Measurements from ENCODE around the gene ALPL. TPM values are rescaled to one million over a fixed set of nuclear protein-coding genes. Genes with fewer than 3 reads are reported as not detected.

Gene ALPL
- total RNA-seq, 1 experiment from 2014 or later: not detected

DNA sequence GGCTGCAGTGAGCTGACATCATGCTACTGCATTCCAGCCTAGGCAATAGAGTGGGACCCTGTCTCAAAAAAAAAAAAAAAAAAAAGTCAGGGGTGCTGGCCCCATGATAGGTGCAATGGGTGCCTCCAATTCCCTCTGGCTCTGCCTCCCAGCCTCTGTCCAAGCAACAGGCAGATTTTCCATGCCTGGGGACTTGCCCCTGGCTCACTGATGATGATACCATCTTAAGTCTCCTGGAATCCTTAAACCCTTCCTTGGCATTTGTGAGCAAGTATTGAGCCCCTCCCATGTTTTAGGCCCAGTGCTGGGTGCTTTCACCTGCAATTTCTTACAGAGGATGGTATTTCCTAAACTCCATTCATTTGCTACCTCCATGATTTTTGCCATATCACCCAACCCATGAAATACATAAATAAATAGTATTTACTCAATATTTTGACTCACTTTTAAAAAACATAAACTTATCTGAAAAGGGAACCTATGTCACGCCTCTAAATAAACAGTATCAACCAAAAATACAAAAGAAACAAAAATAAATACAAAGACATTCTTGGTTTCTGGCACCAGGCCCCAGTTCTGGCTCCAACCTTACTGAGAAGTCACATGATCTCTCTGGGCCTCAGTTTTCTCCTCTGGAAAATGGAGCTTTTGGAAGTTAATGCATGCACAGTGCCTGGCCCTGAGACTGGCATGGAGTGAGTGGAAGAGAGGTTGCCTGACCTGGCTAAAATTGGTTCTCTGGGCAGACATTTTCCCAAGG, 1.5 kb upstream of the ALPL start:
- Histone ChIP-seq H3K4me1 (replicated peaks; ENCODE audit: insufficient read depth) (no peaks in the 10 kb centered on the region), H2AFZ (no peak overlapping the region), H4K20me1 (ENCODE audit: insufficient read depth) (no peaks in the 10 kb centered on the region), H3K79me2 (ENCODE audit: low read depth) (no peaks in the 10 kb centered on the region), H3K4me3 (no peak overlapping the region), H3F3A (ENCODE audit: insufficient read depth, low read depth) (no peaks in the 10 kb centered on the region), H3K9me3 (ENCODE audit: insufficient read depth, low read depth) (no peaks in the 10 kb centered on the region), H3K36me3 (ENCODE audit: low read depth) (no peaks in the 10 kb centered on the region), H3K27ac (no peak overlapping the region), H3K4me2 (no peak overlapping the region), H3K27me3 (ENCODE audit: insufficient read depth, low read depth) (no peaks in the 10 kb centered on the region), H3K9me2 (ENCODE audit: insufficient read depth) (no peaks in the 10 kb centered on the region)
- intact Hi-C loops (cut with micrococcal nuclease; ENCODE audit: unreplicated experiment): loop anchor here (5.0 kb wide), 1 partner anchor 150 kb away; no protein-coding TSS in a partner anchor
- ChIA-PET CTCF (interaction anchor here (0.7 kb wide), 1 partner anchor 154 kb away, joined by 3 read pairs; no protein-coding TSS in a partner anchor), POLR2A (ENCODE audit: unreplicated experiment) (no interaction called here)
- no peak for TF ChIP-seq EZH2 (IDR thresholded peaks at IDR 0.05; ENCODE audit: low read depth)
- TF ChIP-seq, protein P1, sequence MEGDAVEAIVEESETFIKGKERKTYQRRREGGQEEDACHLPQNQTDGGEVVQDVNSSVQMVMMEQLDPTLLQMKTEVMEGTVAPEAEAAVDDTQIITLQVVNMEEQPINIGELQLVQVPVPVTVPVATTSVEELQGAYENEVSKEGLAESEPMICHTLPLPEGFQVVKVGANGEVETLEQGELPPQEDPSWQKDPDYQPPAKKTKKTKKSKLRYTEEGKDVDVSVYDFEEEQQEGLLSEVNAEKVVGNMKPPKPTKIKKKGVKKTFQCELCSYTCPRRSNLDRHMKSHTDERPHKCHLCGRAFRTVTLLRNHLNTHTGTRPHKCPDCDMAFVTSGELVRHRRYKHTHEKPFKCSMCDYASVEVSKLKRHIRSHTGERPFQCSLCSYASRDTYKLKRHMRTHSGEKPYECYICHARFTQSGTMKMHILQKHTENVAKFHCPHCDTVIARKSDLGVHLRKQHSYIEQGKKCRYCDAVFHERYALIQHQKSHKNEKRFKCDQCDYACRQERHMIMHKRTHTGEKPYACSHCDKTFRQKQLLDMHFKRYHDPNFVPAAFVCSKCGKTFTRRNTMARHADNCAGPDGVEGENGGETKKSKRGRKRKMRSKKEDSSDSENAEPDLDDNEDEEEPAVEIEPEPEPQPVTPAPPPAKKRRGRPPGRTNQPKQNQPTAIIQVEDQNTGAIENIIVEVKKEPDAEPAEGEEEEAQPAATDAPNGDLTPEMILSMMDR (conservative IDR thresholded peaks at IDR 0.05): no peak
- DNase-seq: no peak
- BruUV-seq (replicated peaks): no TSS peak

- Histone ChIP-seq H3K36me3 (ENCODE audit: low read depth) (no peaks in the 10 kb centered on the region), H3K79me2 (ENCODE audit: low read depth) (no peaks in the 10 kb centered on the region), H3K9me3 (ENCODE audit: insufficient read depth, low read depth) (no peaks in the 10 kb centered on the region), H3F3A (ENCODE audit: insufficient read depth, low read depth) (no peaks in the 10 kb centered on the region), H4K20me1 (ENCODE audit: insufficient read depth) (no peaks in the 10 kb centered on the region), H3K27ac (no peak overlapping the region), H3K4me2 (no peak overlapping the region; the same call in 1 of the 2 replicates), H3K27me3 (ENCODE audit: insufficient read depth, low read depth) (no peaks in the 10 kb centered on the region), H3K9me2 (ENCODE audit: insufficient read depth) (no peaks in the 10 kb centered on the region), H3K4me3 (no peak overlapping the region), H3K4me1 (replicated peaks; ENCODE audit: insufficient read depth) (no peaks in the 10 kb centered on the region), H2AFZ (no peak overlapping the region)
- intact Hi-C loops (cut with micrococcal nuclease; ENCODE audit: unreplicated experiment): loop anchor here (5.0 kb wide), 1 partner anchor 149 kb away; no protein-coding TSS in a partner anchor
- ChIA-PET POLR2A (ENCODE audit: unreplicated experiment) (interaction anchor here (0.6 kb wide), 1 partner anchor 428 kb away, joined by 6 read pairs; the partner anchor contains the start of gene HSPG2), CTCF (interaction anchor here (0.6 to 0.7 kb wide), 3 partner anchors 17 to 464 kb away, joined by 4 to 8 read pairs (median 7); no protein-coding TSS in a partner anchor)
- no TSS peak for BruUV-seq (replicated peaks)
- TF ChIP-seq, protein P1 (conservative IDR thresholded peaks at IDR 0.05): peak; percentile 35; the same call in 1 of the 2 replicates
- no peak for TF ChIP-seq EZH2 (IDR thresholded peaks at IDR 0.05; ENCODE audit: low read depth)
- DNase-seq: peak in 1 of 2 experiments; percentile 53
Measured at GRCh38 chr1:21508580-21509350, 458 bp upstream of the ALPL start.

- no peak overlapping the region for H2AFZ ChIP-seq
- no peaks in the 10 kb centered on the region for H3F3A ChIP-seq (ENCODE audit: insufficient read depth, low read depth)
- no peaks in the 10 kb centered on the region for H3K9me3 ChIP-seq (ENCODE audit: insufficient read depth, low read depth)
- no peaks in the 10 kb centered on the region for H3K9me2 ChIP-seq (ENCODE audit: insufficient read depth)
- no peak overlapping the region for H3K27ac ChIP-seq
- no peaks in the 10 kb centered on the region for H4K20me1 ChIP-seq (ENCODE audit: insufficient read depth)
- H3K4me2 ChIP-seq: no peak overlapping the region
- no TSS peak for BruUV-seq (replicated peaks)
- intact Hi-C loops (cut with micrococcal nuclease; ENCODE audit: unreplicated experiment): no loop called here
- H3K36me3 ChIP-seq (ENCODE audit: low read depth): no peaks in the 10 kb centered on the region
- no peaks in the 10 kb centered on the region for H3K4me1 ChIP-seq (replicated peaks; ENCODE audit: insufficient read depth)
- no peak for DNase-seq
- ChIA-PET CTCF (no interaction called here), POLR2A (ENCODE audit: unreplicated experiment) (no interaction called here)
- H3K27me3 ChIP-seq (ENCODE audit: insufficient read depth, low read depth): no peaks in the 10 kb centered on the region
- no peaks in the 10 kb centered on the region for H3K79me2 ChIP-seq (ENCODE audit: low read depth)
- TF ChIP-seq EZH2 (IDR thresholded peaks at IDR 0.05; ENCODE audit: low read depth): no peak
- TF ChIP-seq, protein P1 (conservative IDR thresholded peaks at IDR 0.05): no peak
- H3K4me3 ChIP-seq: no peak overlapping the region
Measured at GRCh38 chr1:21510113-21510493, 880 bp downstream of the ALPL start.
